Body of pancreas (tissue), 4 donors: ENCODE results near the gene THOP1.

Experiments
- POLR2A ChIP-seq, 3 donors: fragments of 450-650 bp; IDR thresholded peaks; one replicate each; pipeline ENCODE4 v1.6.1; 2016; ENCODE audit warnings: antibody characterized with exemption in 3 of 3, mild to moderate bottlenecking in 2 of 3
- TF ChIP-seq, protein P1 (sequence below), 7 experiments: fragments of 450-650 bp in 4 of 7; fragments of 200-600 bp in 3 of 7; sonication (generic) in 3 of 7; IDR thresholded peaks; one replicate each; pipeline ENCODE4 v1.5.1; 2016 to 2019; ENCODE audit warnings: antibody characterized with exemption in 7 of 7

DNA sequence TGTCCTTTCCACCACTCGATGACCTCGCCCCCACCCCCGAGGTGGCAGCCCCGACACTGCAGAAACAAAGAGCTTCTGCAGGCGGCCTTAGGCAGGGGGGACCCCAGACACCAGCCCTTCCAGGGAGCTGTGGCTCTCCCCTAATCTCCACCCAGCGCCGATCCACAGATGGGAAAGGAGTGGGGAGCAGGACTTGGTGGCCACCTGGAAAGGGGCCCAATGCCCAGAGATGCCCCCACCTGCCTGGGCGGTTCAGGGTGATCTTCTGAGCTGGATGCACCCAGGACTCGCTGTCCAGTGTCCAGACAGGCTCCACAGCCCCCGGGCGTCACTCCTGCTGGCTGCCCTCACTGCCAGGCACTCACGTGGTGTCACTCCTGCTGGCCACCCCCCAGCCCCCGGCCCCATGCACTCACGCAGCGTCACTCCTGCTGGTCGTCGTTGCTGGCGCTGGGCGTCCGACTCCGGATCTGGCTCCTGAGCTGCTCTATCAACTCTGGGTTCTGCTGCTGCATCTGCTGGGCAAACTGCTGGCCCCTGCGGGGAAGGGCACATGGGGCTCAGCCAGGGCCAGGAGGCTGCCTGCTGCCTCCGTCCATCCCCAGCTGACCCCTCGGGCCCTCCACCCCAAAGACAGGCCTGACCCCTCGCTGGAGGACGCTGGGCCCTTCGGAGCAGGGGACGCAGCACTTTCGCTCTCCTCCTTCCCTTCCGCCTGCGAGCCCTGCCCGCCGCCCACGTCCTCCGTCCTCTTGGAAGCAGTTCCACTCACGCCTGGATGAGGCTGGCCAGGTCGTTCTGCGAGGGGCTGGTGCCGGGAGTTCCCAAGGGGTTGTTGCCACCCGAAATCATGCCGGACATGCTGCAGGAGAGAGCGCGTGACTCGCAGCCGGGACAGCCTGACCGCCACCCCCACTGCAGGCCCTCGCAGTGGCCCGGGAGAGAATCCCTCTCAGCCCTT is 28.1 kb upstream of the THOP1 start:
- TF ChIP-seq, protein P1, sequence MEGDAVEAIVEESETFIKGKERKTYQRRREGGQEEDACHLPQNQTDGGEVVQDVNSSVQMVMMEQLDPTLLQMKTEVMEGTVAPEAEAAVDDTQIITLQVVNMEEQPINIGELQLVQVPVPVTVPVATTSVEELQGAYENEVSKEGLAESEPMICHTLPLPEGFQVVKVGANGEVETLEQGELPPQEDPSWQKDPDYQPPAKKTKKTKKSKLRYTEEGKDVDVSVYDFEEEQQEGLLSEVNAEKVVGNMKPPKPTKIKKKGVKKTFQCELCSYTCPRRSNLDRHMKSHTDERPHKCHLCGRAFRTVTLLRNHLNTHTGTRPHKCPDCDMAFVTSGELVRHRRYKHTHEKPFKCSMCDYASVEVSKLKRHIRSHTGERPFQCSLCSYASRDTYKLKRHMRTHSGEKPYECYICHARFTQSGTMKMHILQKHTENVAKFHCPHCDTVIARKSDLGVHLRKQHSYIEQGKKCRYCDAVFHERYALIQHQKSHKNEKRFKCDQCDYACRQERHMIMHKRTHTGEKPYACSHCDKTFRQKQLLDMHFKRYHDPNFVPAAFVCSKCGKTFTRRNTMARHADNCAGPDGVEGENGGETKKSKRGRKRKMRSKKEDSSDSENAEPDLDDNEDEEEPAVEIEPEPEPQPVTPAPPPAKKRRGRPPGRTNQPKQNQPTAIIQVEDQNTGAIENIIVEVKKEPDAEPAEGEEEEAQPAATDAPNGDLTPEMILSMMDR (IDR thresholded peaks at IDR 0.05): no peak
- TF ChIP-seq POLR2A (IDR thresholded peaks at IDR 0.05): no peak
